Immature natural killer cell (primary cell): ENCODE results near the gene SRPK2. TPM values are rescaled to one million over a fixed set of nuclear protein-coding genes. Genes with fewer than 3 reads are reported as not detected.

Experiments used
- DNase-seq, 3 donors: peaks; one replicate each; pipeline ENCODE4 v3.0.0; 2022; ENCODE audit warnings: mixed read lengths in 1 of 3
- H3K27ac Mint-ChIP-seq, 6 donors: one replicate each; pipeline ENCODE4 v1.8.0; 2020; ENCODE audit warnings: mixed read lengths in 6 of 6, mild to moderate bottlenecking in 5 of 6, inconsistent platforms in 4 of 6, moderate library complexity in 3 of 6
- H3K27me3 Mint-ChIP-seq, 3 donors: one replicate each; pipeline ENCODE4 v1.8.0; 2020 to 2021; ENCODE audit warnings: low read depth in 3 of 3, mild to moderate bottlenecking in 3 of 3, mixed read lengths in 3 of 3, moderate library complexity in 3 of 3, inconsistent platforms in 1 of 3
- H3K36me3 Mint-ChIP-seq, 3 donors: one replicate each; pipeline ENCODE4 v1.8.0; 2020; ENCODE audit warnings: mixed read lengths in 3 of 3, inconsistent platforms in 2 of 3, mild to moderate bottlenecking in 2 of 3
- H3K4me1 Mint-ChIP-seq, 2 donors: one replicate each; pipeline ENCODE4 v1.8.0; 2020; ENCODE audit warnings: inconsistent platforms in 2 of 2, mild to moderate bottlenecking in 2 of 2, mixed read lengths in 2 of 2, moderate library complexity in 1 of 2
- H3K4me3 Mint-ChIP-seq, 5 donors: one replicate each; pipeline ENCODE4 v1.8.0; 2020; ENCODE audit warnings: mild to moderate bottlenecking in 5 of 5, mixed read lengths in 5 of 5, inconsistent platforms in 3 of 5, moderate library complexity in 3 of 5
- H3K9me3 Mint-ChIP-seq, 6 donors: one replicate each; pipeline ENCODE4 v1.8.0; 2020; ENCODE audit warnings: mild to moderate bottlenecking in 6 of 6, mixed read lengths in 6 of 6, inconsistent platforms in 4 of 6, moderate library complexity in 3 of 6
- polyA plus RNA-seq, 3 donors: library from polyadenylated mRNA; unstranded; fragments of 300-500 nt; fragmentation: Illumina TruSeq; gene quantifications; one replicate each; pipeline ENCODE4 v1.2.3, GENCODE V29; 2021

The SRPK2 gene
- polyA plus RNA-seq, 3 donors from 2014 or later: 51.5 to 92.2 (median 64.1) TPM

DNA sequence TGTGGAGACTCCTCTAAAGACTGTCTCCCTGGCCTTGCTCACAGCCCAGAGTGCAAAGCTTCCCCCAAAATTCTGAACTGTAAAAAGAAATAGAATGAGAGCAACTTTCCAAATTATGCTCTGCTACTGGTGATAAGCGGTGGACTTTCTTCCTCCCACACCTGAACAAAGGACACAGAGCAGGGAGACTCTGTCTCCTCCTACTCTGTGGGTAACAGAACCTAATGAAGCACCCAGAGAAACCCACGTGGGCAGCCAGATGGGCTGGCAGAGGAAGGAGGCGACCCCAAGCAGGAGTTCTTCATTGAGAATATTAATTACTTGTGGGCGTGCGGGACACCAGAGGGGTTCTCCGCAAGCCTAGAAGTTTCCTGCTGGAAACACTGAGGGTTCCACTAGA lies 235.2 kb downstream of the SRPK2 start:
- H3K27ac Mint-ChIP-seq: peak overlapping the region in 4 of 6 donors; percentile 2 to 30 (median 20)

DNA sequence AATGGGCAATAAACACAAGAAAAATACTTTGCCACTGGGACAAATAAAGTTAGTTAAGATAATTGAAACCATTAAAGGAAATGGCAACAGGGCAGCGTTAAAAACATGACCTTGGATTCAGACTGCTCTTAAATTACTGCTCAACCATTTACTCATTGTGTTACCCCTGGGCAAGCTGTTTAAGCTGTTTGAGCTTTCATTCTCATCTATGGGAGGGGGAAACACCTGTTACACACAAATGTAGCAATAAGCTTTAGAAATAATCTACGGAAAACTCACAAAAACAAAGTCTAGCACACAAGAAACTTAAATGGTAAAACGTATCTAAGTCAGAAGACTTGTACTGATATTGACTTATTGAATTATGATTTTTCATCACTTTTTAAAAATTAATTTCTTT lies 237.6 kb downstream of the SRPK2 start:
- Mint-ChIP-seq H3K4me1 (peaks cover 26 to 66% of the 10 kb centered on the region in 2 donors), H3K4me3 (no peak overlapping the region), H3K27ac (no peak overlapping the region), H3K27me3 (peaks cover 0 to 2% (median 0%) of the 10 kb centered on the region in 3 donors), H3K9me3 (no peaks in the 10 kb centered on the region), H3K36me3 (no peaks in the 10 kb centered on the region)
- no peak for DNase-seq

More for the DNA sequence above, 235.2 kb downstream of the SRPK2 start:
- Mint-ChIP-seq H3K9me3 (no peaks in the 10 kb centered on the region), H3K36me3 (no peaks in the 10 kb centered on the region), H3K27me3 (peaks cover 0 to 2% (median 2%) of the 10 kb centered on the region in 3 donors), H3K4me3 (no peak overlapping the region), H3K4me1 (peaks cover 26 to 56% of the 10 kb centered on the region in 2 donors)
- no peak for DNase-seq

DNA sequence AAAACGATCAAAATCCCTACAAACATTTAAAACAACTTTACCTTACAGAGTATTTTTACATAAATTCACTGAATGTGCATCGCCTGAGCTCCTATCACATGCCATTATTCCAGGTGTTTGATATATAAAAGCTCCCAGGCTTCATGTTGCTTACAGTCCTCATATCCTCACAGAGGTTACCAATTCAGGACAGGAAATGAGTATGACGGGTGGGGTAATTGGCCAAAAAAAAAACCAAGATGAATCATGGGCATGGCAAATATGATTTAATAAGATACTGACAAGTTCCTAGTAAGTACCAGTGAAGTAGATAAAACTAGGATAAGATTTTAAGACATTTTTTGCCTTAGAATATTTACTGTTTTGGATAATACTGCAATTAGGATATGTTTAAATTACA lies 238.9 kb downstream of the SRPK2 start:
- H3K4me3 Mint-ChIP-seq: no peak overlapping the region
- no peaks in the 10 kb centered on the region for H3K9me3 Mint-ChIP-seq
- DNase-seq: no peak
- no peak overlapping the region for H3K27ac Mint-ChIP-seq
- peaks cover 0 to 2% (median 0%) of the 10 kb centered on the region in 3 donors for H3K27me3 Mint-ChIP-seq
- H3K4me1 Mint-ChIP-seq: peaks cover 25 to 77% of the 10 kb centered on the region in 2 donors
- peaks cover 0 to 5% (median 0%) of the 10 kb centered on the region in 3 donors for H3K36me3 Mint-ChIP-seq

GRCh38 chr7:105141068-105141467 lies 247.7 kb downstream of the SRPK2 start:
- Mint-ChIP-seq H3K9me3 (no peaks in the 10 kb centered on the region), H3K36me3 (peaks cover 5 to 40% (median 21%) of the 10 kb centered on the region in 3 donors), H3K4me3 (no peak overlapping the region), H3K4me1 (peaks cover 15 to 39% of the 10 kb centered on the region in 2 donors), H3K27me3 (peaks cover 0 to 5% (median 3%) of the 10 kb centered on the region in 3 donors), H3K27ac (peak overlapping the region in 2 of 6 donors; percentile 3 to 41)
- peak in 1 of 3 donors; percentile 7 for DNase-seq

GRCh38 chr7:105139381-105139780 lies 249.3 kb downstream of the SRPK2 start:
- DNase-seq: no peak
- peaks cover 0 to 3% (median 2%) of the 10 kb centered on the region in 3 donors for H3K27me3 Mint-ChIP-seq
- peaks cover 5 to 35% (median 21%) of the 10 kb centered on the region in 3 donors for H3K36me3 Mint-ChIP-seq
- H3K9me3 Mint-ChIP-seq: no peaks in the 10 kb centered on the region
- peaks cover 15 to 37% of the 10 kb centered on the region in 2 donors for H3K4me1 Mint-ChIP-seq
- peak overlapping the region in 3 of 6 donors; percentile 3 to 47 (median 11) for H3K27ac Mint-ChIP-seq
- no peak overlapping the region for H3K4me3 Mint-ChIP-seq

GRCh38 chr7:105137898-105138297 lies 250.8 kb downstream of the SRPK2 start:
- no peak for DNase-seq
- peaks cover 0 to 3% (median 2%) of the 10 kb centered on the region in 3 donors for H3K27me3 Mint-ChIP-seq
- H3K36me3 Mint-ChIP-seq: peaks cover 5 to 37% (median 27%) of the 10 kb centered on the region in 3 donors
- H3K9me3 Mint-ChIP-seq: no peaks in the 10 kb centered on the region
- H3K4me3 Mint-ChIP-seq: no peak overlapping the region
- peak overlapping the region in 2 of 6 donors; percentile 1 to 4 for H3K27ac Mint-ChIP-seq
- peaks cover 24 to 49% of the 10 kb centered on the region in 2 donors for H3K4me1 Mint-ChIP-seq

- Mint-ChIP-seq H3K27ac (peak overlapping the region in 1 of 6 donors; percentile 42), H3K4me3 (no peak overlapping the region)
Measured at GRCh38 chr7:105136221-105136620, 252.5 kb downstream of the SRPK2 start.

GRCh38 chr7:105133986-105134655 lies 254.6 kb downstream of the SRPK2 start:
- Mint-ChIP-seq H3K36me3 (peaks cover 4 to 28% (median 22%) of the 10 kb centered on the region in 3 donors), H3K4me3 (no peak overlapping the region), H3K9me3 (no peaks in the 10 kb centered on the region), H3K4me1 (peaks cover 40 to 73% of the 10 kb centered on the region in 2 donors), H3K27ac (peak overlapping the region in 4 of 6 donors; percentile 13 to 57 (median 44)), H3K27me3 (peaks cover 0 to 3% (median 0%) of the 10 kb centered on the region in 3 donors)
- no peak for DNase-seq

More at GRCh38 chr7:105136221-105136620, 252.5 kb downstream of the SRPK2 start:
- no peak for DNase-seq
- H3K9me3 Mint-ChIP-seq: no peaks in the 10 kb centered on the region
- H3K36me3 Mint-ChIP-seq: peaks cover 1 to 29% (median 21%) of the 10 kb centered on the region in 3 donors
- H3K27me3 Mint-ChIP-seq: peaks cover 0 to 3% (median 2%) of the 10 kb centered on the region in 3 donors
- peaks cover 30 to 58% of the 10 kb centered on the region in 2 donors for H3K4me1 Mint-ChIP-seq

- H3K27me3 Mint-ChIP-seq: peaks cover 0 to 3% (median 0%) of the 10 kb centered on the region in 3 donors
- H3K36me3 Mint-ChIP-seq: peaks cover 4 to 26% (median 17%) of the 10 kb centered on the region in 3 donors
- DNase-seq: no peak
- peak overlapping the region in 4 of 6 donors; percentile 8 to 57 (median 21) for H3K27ac Mint-ChIP-seq
- no peak overlapping the region for H3K4me3 Mint-ChIP-seq
- H3K9me3 Mint-ChIP-seq: no peaks in the 10 kb centered on the region
- peaks cover 38 to 73% of the 10 kb centered on the region in 2 donors for H3K4me1 Mint-ChIP-seq
Measured at GRCh38 chr7:105133358-105133757, 255.4 kb downstream of the SRPK2 start.

- peaks cover 4 to 23% (median 12%) of the 10 kb centered on the region in 3 donors for H3K36me3 Mint-ChIP-seq
- no peak for DNase-seq
- no peaks in the 10 kb centered on the region for H3K9me3 Mint-ChIP-seq
- H3K27me3 Mint-ChIP-seq: peaks cover 0 to 3% (median 0%) of the 10 kb centered on the region in 3 donors
- H3K27ac Mint-ChIP-seq: no peak overlapping the region
- H3K4me3 Mint-ChIP-seq: no peak overlapping the region
- H3K4me1 Mint-ChIP-seq: peaks cover 36 to 74% of the 10 kb centered on the region in 2 donors
Measured at GRCh38 chr7:105132835-105133234, 255.9 kb downstream of the SRPK2 start.

DNA sequence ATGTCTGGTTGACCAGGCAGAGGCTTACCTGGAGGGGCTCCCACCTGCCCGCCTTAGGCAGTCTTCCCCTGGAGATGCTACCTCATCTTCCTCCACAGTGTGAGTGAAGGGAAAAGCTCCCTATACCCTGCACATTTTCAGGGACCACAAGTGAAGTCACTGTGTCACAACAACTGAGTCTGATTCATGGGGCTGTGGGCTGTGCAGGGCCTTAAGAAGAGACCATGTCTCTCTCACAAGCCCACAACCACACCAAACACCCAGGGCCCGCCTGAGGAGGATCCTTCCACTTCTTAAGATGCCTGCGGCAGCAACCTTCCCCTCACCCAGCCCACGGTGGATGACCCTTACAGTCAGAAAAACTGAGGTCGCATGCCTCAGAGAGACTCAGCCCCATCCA lies 256.4 kb downstream of the SRPK2 start:
- Mint-ChIP-seq H3K4me1 (peaks cover 33 to 72% of the 10 kb centered on the region in 2 donors), H3K27ac (no peak overlapping the region), H3K27me3 (peaks cover 0 to 3% (median 0%) of the 10 kb centered on the region in 3 donors), H3K36me3 (peaks cover 4 to 18% (median 10%) of the 10 kb centered on the region in 3 donors), H3K4me3 (no peak overlapping the region), H3K9me3 (no peaks in the 10 kb centered on the region)
- DNase-seq: no peak

GRCh38 chr7:105131890-105132289 lies 256.8 kb downstream of the SRPK2 start:
- Mint-ChIP-seq H3K9me3 (no peaks in the 10 kb centered on the region), H3K4me3 (no peak overlapping the region), H3K27ac (peak overlapping the region in 1 of 6 donors; percentile 64), H3K27me3 (peaks cover 0 to 3% (median 0%) of the 10 kb centered on the region in 3 donors), H3K4me1 (peaks cover 32 to 70% of the 10 kb centered on the region in 2 donors), H3K36me3 (peaks cover 4 to 16% (median 10%) of the 10 kb centered on the region in 3 donors)
- no peak for DNase-seq

GRCh38 chr7:105131033-105131656 lies 257.6 kb downstream of the SRPK2 start:
- peak overlapping the region in 3 of 5 donors; percentile 16 to 47 (median 18) for H3K4me3 Mint-ChIP-seq
- H3K36me3 Mint-ChIP-seq: peaks cover 6 to 15% (median 12%) of the 10 kb centered on the region in 3 donors

More at GRCh38 chr7:105131033-105131656, 257.6 kb downstream of the SRPK2 start:
- H3K27me3 Mint-ChIP-seq: peaks cover 0 to 4% (median under 1%) of the 10 kb centered on the region in 3 donors
- H3K9me3 Mint-ChIP-seq: no peaks in the 10 kb centered on the region
- DNase-seq: peak in 2 of 3 donors; percentile 14 to 17
- peaks cover 28 to 63% of the 10 kb centered on the region in 2 donors for H3K4me1 Mint-ChIP-seq
- H3K27ac Mint-ChIP-seq: peak overlapping the region in 4 of 6 donors; percentile 28 to 73 (median 49)
